HCEC 1CT (cell line): Measurements from ENCODE around the gene CHDH.

Experiments
- DNase-seq: peaks from one replicate; pipeline ENCODE4 v3.0.0-alpha.2; 2017

Gene CHDH

DNA sequence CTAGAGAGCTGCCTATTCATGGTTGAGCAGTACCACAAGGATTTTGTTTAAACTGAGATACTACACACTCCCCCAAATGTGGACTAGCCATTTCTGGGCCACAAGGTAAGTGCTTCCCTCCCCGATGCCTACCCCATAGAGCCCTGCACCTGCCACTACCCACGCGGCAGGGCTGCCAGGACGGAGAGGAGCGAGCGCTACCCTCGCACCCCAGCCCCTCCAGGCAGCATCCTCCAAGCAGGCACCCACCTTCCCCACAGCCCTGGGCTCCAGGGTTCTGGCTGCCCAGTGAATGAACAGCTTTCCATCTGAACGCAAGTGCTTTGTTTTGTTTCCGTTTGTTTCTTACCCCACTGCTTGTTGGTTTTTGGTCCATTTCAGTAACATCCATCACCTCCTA is 59.2 kb downstream of the CHDH start:
- no peak for DNase-seq

DNA sequence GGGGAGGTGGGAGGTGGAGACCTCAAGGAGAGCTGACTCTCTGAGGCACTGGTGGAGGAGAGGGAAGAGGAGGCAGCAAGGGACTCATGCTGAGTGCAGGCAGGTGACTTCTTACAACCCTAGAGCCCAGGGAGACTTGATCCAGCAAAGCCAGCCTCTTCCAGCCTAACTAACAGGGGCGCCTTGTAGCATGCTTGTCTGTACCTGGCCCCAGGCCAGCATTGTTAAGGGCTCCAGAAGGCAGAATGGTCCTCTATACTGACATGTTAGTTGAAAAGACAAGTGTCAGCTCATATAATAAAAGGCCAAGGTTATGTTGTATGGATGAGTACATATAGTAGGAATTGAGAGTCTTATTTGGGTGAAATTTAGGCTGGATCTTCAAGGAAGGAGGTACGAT is 65.4 kb downstream of the CHDH start:
- DNase-seq, result no peak

DNA sequence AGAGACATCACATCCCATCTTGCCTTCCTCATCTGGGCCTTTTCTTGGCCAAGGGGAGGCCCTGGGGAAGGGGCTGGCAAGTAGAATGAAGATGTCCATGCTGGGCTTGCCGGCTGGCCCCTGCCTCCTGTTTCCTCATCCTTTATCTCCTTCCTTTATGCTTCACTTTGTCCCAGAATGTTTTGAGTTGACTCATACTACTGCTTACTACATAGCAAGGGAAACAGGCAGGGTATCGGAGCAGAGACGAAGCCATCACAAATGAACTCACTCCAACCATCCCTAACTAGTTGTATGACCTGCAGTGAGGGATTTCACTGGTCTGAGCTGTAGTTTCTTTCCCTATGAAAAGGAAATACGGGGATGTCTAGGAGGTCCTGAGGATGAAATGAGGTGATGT is 66.0 kb downstream of the CHDH start:
- no peak for DNase-seq

DNA sequence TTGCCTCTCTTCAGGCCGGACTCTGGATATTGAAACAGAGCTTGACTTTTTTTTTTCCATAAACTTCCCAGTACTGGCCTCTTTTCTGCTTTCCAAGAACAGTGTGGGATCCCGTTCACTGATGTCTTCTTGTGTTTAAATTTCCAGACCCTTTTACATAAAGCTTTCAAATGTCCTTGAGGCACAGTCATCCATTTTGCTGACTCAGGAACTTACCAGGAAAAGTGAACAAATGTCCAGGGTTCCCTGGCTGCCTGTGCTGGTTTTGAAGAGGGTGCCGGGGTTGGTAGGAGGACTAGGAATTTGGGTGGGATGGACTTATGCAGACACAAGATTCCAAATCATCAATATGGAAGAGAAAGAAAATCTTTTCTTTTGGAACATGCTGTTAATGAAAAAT is 68.1 kb downstream of the CHDH start:
- no peak for DNase-seq

DNA sequence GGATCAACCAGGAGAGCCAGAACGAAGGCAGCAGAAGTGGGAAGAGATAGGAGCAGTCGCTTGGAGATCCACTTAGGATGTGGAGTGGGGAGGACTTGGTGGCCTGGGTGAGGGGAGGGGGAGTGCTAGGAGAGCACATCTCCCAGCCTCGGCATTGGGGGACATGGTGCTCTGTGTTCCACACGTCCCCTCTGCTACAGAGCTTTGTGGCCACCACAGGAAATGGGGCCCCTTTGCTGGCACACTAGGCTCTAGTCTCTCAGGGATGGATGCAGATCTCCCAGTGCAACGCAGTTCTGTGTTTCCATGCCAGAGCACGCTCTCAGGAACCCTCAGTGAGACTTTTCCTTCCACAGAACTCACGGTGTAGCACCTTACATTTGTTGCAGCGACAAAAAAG is 68.8 kb downstream of the CHDH start:
- no peak for DNase-seq

DNA sequence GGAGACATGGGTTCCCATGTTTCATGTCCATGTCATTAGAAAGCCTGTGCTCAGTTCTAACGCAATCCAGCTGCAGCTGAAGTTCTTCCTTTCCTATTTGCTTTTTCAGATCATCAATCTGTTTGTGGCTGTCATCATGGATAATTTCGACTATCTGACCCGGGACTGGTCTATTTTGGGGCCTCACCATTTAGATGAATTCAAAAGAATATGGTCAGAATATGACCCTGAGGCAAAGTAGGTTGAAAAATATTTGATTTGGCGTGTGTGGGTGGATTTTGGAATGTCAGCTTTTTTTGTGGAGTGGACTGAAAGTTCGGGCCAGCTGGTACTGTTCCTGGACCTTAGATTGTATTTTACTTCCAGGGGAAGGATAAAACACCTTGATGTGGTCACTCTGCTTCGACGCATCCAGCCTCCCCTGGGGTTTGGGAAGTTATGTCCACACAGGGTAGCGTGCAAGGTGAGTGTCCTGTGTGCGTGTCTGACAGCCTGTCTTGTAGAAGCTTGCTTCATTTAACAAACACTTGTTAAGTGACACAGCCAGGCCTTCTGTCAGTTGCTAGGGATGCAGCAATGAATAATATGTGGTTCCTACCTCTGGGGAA is 69.6 kb downstream of the CHDH start:
- DNase-seq, result no peak

DNA sequence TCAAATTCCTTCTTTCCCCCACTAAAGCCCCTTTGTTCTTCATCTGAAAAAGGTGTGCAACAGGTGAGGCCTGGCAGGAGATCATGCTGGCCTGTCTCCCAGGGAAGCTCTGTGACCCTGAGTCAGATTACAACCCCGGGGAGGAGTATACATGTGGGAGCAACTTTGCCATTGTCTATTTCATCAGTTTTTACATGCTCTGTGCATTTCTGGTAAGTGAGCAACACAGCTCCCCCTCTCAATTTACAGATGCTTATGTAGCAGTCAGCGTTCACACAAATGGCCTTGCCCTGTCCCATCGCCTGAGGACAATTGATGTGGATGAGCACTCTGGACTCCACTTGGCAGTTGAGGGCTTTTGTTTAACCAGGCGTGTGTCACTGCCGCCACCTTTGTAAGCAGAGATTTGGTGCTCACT is 70.4 kb downstream of the CHDH start:
- no peak for DNase-seq

DNA sequence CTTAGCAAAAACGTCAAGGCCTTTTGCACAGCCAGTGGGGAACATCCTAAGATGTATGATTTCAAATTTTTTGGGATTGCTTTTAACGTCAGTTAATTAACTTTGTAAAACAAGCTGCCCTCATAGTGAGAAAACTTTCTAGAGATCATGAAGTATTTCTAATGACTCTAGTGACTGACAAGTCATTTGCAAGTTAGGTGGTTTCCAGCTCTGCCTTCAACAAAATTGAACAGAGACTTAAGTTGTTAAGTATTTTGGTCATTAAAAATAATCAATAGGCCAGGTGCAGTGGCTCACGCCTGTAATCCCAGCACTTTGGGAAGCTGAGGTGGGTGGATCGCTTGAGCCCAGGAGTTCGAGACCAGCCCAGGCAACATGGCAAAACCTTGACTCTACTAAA is 71.2 kb downstream of the CHDH start:
- DNase-seq, result no peak

DNA sequence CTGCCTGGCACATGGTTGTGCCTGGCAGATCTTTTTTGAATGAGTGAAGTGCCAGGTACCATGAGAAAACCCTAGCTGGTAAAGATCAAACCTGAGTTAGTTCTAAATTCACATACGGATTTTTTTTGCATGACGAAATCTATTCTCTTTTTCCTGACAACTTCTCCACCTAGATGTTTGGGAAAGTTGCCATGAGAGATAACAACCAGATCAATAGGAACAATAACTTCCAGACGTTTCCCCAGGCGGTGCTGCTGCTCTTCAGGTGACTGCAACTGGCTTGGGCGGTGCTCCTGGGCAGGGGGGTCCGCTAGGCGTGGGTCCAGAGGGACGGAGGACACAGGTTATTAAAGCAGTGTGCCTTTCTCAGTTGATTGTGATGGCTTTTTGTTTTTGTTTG is 71.8 kb downstream of the CHDH start:
- DNase-seq, result no peak

DNA sequence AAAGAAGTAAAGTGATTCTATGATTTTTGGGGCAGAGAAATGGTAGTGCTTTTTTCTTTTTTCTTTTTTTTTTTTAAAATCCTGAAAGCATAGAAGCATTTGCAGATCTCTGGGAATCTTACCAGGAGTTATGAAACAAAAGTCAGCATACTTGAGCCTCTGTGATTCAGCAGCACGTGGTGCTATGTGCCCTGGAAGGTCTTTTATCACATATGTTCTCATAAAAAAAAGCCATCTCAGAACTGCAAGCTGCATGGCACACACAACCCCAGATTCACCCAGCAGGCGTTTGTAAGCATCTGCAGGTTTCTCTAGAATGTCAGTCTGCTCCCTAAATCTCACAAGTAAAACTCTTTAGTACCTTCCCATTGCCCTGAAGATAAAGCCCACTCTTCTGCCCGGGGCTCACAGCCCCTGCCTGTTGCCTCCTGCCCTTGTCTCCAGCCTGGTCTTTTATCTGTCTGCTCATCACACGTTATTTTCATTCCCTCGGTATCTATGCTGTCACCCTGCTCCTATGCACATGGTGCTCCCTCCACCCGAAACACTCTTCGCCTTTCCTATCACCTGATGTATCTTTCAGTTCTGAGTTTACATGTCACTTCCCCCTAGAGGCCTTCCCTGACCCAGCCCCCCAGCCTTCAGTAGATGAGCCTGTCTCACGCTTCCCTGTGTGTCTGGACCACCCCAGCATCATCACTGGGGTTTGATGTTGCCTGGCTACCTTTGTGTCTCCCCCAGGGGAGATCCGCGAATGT is 72.4 kb downstream of the CHDH start:
- peak; percentile 78 for DNase-seq

DNA sequence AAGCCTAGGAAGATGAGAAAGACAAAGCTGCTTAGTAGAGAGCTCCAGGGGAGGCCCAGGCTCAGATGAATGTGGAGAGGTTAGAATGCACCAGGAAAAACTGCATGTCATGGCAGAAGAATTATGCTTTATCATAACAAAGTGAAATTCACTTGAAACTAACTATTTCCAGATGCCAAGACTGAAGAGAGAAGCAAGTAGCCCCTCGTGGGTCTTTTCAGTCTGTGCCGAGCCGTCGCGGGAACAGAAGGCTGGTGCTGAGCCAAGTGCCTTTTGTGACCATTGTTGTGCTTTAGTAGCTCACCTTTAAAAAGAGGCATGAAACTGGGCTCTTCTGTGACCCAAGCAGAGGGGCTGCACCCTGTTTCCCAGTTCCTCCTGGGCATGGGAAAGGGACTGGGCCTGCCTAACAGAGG is 73.2 kb downstream of the CHDH start:
- peak; percentile 25 for DNase-seq

DNA sequence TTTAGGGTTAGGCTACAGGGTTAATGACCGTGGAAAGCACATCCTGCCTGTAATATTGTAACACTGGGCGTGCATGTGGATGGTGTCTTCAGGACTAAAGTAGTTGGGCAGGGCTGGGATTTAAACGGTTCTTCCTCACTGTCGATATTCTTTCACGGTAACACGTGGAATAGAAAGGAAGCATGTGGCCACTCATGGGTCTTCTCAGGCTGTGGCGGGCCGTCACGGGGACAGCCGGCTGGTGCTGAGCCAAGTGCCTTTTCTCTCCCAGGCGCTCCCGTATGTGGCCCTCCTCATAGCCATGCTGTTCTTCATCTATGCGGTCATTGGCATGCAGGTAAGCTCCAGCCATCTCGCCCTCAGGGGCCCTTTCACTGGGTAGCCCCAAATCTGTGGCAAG is 73.7 kb downstream of the CHDH start:
- DNase-seq, result no peak

DNA sequence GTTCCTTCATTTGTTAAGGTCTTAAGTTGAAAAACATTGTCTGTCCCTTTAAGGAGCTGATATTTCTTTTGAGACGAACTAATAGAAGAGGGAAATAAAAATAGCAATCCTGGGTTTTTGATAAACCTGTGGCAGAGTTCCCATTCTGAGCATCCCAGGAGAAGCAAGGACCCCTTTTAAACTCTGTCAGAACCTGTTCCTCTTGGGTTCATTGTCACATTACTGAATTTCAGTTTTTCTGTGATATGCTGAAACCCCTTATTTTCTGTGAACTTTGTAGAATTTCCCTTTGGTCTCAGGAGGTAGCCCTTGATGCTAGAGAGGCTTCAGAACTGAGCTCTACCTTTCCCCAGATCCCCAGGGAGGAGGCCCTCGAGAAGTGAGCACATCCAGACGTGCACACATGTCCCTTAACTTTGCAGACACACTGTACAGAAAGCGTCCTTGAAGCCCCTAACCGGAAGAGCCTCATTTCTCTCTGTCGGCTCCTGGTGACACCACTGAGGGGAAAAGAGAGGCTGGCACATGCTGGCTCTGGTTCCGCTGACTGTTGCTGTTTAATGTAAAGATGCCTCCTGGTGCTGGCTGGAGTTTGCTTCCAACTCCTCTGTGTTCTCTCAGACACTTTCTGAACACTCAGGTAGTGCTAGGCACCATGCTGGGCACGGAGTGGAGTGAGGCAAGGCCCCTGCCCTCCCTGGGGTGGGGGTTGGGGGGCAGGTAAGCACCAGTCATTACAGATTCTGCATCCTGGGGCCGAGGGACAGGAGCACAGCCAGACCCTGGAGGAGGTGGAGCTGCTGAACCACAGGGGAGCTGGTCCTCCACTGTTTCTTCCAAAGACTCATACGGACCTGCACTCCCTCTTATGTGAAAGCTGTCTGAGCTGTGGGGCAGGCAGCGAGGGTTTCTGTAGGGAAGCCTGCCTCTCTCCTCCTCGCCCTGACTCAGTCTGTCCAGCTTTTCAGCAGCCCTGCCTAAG is 77.5 kb downstream of the CHDH start:
- DNase-seq, result no peak

DNA sequence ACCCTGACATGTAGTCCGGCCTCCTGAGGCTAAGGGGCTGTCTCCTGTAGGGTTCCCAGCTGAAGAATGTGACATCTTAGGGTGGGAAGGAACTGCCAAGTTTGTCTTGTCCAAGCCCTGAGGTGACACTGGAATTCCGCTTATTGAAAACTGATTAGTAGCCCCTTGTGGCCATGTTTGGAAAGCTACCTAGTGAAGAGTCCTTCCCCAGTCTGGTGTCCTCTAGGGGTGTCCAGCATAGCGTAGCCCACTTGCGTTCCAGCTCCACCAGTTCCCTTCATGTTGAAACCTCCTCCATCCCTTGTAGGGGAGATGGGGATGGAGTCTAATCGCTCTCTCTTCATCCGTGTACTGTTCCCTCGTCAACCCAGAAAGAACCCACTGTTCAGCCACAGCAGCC is 79.5 kb downstream of the CHDH start:
- no peak for DNase-seq

DNA sequence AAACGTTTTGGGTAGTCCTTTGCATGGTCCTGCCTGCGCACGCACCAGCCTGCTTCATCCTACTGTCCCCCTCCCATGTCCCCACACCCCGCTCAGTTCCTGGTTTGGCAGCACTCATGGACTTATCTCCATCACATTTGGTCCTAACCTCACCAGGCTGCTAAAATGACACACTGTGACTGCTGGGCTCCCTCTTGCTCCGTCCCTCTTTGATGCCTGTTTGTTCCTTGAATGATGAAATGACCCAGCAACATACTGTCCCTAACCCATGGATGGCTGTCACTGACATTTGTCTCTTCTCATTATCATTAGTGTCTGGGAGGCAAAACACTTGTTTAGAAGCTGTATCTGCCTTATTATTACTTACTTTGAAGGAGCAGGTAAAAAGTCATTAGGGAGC is 80.5 kb downstream of the CHDH start:
- DNase-seq, result no peak

DNA sequence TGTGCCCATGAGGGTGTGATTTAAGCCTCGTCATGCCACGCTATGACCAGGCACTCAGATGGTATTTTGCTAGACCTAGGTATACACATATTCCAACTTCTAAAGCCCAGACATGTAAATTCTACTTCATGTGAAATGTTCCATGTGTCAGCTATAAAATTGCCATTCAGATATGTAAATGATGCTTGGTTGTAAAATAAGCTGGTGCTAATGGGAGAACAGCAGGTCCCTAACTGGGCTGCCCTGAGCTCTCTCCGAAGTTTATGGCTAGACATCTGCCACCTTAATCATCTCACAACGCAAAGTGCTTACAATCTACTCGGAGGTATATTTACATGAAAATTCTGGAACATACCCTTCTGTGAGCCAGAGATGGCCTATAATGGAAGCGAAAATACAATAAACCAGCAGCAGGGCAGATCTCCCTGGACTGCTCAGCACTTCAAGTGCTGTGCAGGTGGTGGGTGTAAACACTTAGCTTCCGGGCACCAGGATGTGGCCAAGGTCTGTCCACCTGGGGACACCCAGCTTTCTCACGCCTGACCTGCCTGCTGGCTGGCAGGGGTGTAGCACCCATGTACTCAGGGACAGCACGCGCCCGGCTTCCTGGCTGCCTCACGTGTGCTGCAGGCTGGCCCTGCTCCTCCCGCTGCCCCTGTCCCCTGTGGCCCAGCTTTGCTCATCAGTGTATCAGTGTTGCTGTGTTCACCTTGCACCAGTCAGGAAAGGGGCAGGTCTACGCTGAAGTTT is 82.0 kb downstream of the CHDH start:
- DNase-seq, result no peak

DNA sequence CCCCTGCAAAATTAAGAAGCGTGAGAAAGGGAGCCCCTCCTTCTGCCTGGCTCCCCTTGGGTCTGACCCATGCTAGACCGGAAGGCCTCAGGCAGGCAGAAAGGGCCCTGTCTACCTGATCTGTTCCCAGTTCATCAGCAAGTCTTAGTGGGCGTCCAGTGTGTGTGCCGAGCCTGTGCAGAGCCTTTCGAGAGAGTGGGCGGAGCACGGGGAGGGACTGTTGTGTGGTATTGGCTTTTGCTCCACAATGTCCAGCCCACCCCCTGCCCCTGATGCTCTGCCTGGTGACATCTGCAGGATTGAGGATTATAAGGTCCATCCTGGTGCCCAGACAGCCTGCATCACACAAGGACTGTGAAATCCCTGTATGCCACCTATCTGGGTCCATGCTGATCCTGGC is 82.9 kb downstream of the CHDH start:
- no peak for DNase-seq
